ENCODE data around the gene PDIA3. TPM values are rescaled to one million over a fixed set of nuclear protein-coding genes. Genes with fewer than 3 reads are reported as not detected.
A peak's percentile ranks its signal among the peaks of the same experiment; 100 is the strongest.

PDIA3 gene
- polyA plus RNA-seq, 3 donors: 101 to 305 (median 195) TPM

DNA sequence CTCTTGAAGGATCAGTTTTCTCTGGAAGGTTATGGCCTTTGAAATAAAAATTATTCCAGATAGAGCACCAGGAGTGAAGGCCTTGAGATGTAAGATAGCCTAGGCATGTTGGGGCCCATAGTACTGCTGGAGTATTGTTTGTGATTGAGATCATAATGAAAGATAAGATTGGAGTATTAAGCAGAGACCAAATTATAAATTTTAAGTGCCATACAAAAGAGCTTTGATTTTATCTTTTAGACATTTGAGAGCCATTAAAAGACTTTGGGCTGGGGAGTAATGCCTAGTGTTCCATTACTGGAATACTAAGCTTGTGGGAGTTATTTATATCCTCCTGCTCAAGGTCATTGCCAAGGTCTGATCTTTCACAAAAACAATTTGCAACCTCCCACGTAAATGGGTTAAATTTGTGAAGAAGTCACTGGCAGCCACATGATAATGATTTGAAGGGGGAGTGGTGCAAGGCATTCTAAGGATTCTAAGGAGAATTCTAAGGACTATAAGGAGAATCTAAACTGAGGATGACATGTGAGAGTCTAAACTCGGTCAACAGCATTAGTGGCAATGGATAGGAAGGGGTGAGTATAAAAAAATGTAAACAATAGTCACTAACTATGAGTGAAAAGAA lies 17.7 kb downstream of the PDIA3 start:
- H3K36me3 ChIP-seq (replicated peaks in 1 of 2; ENCODE audit: control insufficient read depth in 1 of 2, insufficient read depth in 2 of 2, low read length in 2 of 2): peaks cover 84 to 98% of the 10 kb centered on the region in 2 donors
- H3K79me2 ChIP-seq (ENCODE audit: insufficient read depth, low read length): peaks cover 5% of the 10 kb centered on the region
- no peaks in the 10 kb centered on the region for H3K4me1 Mint-ChIP-seq
- H3K27ac ChIP-seq (ENCODE audit: low read depth in 1 of 2, low read length in 2 of 2): no peak overlapping the region
- H3K9me3 ChIP-seq (replicated peaks in 1 of 2; ENCODE audit: control insufficient read depth in 1 of 2, insufficient read depth in 1 of 2, low read length in 2 of 2): no peaks in the 10 kb centered on the region
- intact Hi-C loops (cut with micrococcal nuclease): no loop called here
- H4K20me1 ChIP-seq (ENCODE audit: insufficient read depth, low read length): peaks cover 35% of the 10 kb centered on the region
- H2AFZ ChIP-seq (ENCODE audit: insufficient read depth, low read depth, low read length, poor library complexity, severe bottlenecking): no peak overlapping the region
- no peak for DNase-seq
- H3K36me3 Mint-ChIP-seq: peaks cover 76 to 99% of the 10 kb centered on the region in 2 donors
- H3K4me2 ChIP-seq (replicated peaks; ENCODE audit: extremely low read depth, low read length, poor library complexity, severe bottlenecking): no peak overlapping the region
- H3K27me3 Mint-ChIP-seq (ENCODE audit: low read depth in 3 of 3): no peaks in the 10 kb centered on the region
- no peaks in the 10 kb centered on the region for H3K4me1 ChIP-seq (ENCODE audit: control insufficient read depth in 1 of 2, insufficient read depth in 2 of 2, low read length in 2 of 2)
- WGBS (ENCODE audit: insufficient coverage): no CpG with 5 or more reads among the region's 2 CpGs
- H3K4me3 Mint-ChIP-seq: no peak overlapping the region
- no peak overlapping the region for H3K4me3 ChIP-seq (replicated peaks in 1 of 3; ENCODE audit: low read depth in 2 of 3, low read length in 3 of 3)
- H3K27me3 ChIP-seq (ENCODE audit: control insufficient read depth in 2 of 2, insufficient read depth in 2 of 2, low read length in 2 of 2): no peaks in the 10 kb centered on the region
- no peak overlapping the region for H3K9ac ChIP-seq (ENCODE audit: insufficient read depth, low read length, poor library complexity, severe bottlenecking)
- H3K27ac Mint-ChIP-seq: peak overlapping the region in 1 of 7 donors; percentile 13
- TF ChIP-seq CTCF (IDR thresholded peaks at IDR 0.05): no peak
- H3K9me3 Mint-ChIP-seq: peaks cover 0 to 2% (median 0%) of the 10 kb centered on the region in 7 donors

GRCh38 chr15:43769584-43770228 lies 23.5 kb downstream of the PDIA3 start:
- no peak overlapping the region for H3K4me3 ChIP-seq (replicated peaks in 1 of 3; ENCODE audit: low read depth in 2 of 3, low read length in 3 of 3)
- H3K79me2 ChIP-seq (ENCODE audit: insufficient read depth, low read length): no peaks in the 10 kb centered on the region
- no CpG with 5 or more reads among the region's 5 CpGs for WGBS (ENCODE audit: insufficient coverage)
- H3K9me3 ChIP-seq (replicated peaks in 1 of 2; ENCODE audit: control insufficient read depth in 1 of 2, insufficient read depth in 1 of 2, low read length in 2 of 2): no peaks in the 10 kb centered on the region
- Mint-ChIP-seq H3K4me1 (peaks cover 10% of the 10 kb centered on the region), H3K9me3 (peaks cover 0 to 2% (median 0%) of the 10 kb centered on the region in 7 donors), H3K27ac (peak overlapping the region in 1 of 7 donors; percentile 27), H3K36me3 (peaks cover 65 to 86% of the 10 kb centered on the region in 2 donors), H3K27me3 (ENCODE audit: low read depth in 3 of 3) (peaks cover 0 to 2% (median 0%) of the 10 kb centered on the region in 3 donors), H3K4me3 (no peak overlapping the region)
- DNase-seq: peak; percentile 44 to 58 (median 50)
- H2AFZ ChIP-seq (ENCODE audit: insufficient read depth, low read depth, low read length, poor library complexity, severe bottlenecking): no peak overlapping the region
- H3K9ac ChIP-seq (ENCODE audit: insufficient read depth, low read length, poor library complexity, severe bottlenecking): no peak overlapping the region
- peaks cover 8% of the 10 kb centered on the region for H4K20me1 ChIP-seq (ENCODE audit: insufficient read depth, low read length)
- peaks cover 5 to 13% of the 10 kb centered on the region in 2 donors for H3K4me1 ChIP-seq (ENCODE audit: control insufficient read depth in 1 of 2, insufficient read depth in 2 of 2, low read length in 2 of 2)
- H3K27ac ChIP-seq (ENCODE audit: low read depth in 1 of 2, low read length in 2 of 2): no peak overlapping the region
- peaks cover 59 to 93% of the 10 kb centered on the region in 2 donors for H3K36me3 ChIP-seq (replicated peaks in 1 of 2; ENCODE audit: control insufficient read depth in 1 of 2, insufficient read depth in 2 of 2, low read length in 2 of 2)
- peak; percentile 91 for TF ChIP-seq CTCF (IDR thresholded peaks at IDR 0.05)
- intact Hi-C loops (cut with micrococcal nuclease): no loop called here
- H3K27me3 ChIP-seq (ENCODE audit: control insufficient read depth in 2 of 2, insufficient read depth in 2 of 2, low read length in 2 of 2): no peaks in the 10 kb centered on the region
- H3K4me2 ChIP-seq (replicated peaks; ENCODE audit: extremely low read depth, low read length, poor library complexity, severe bottlenecking): no peak overlapping the region
